HepG2 (cell line): Measurements from ENCODE around the gene STARD13.

Experiments used
- AFF4 ChIP-seq: sonication (generic); formaldehyde crosslinking; IDR thresholded peaks from 2 replicates; pipeline ENCODE4 v1.4.0; 2020; ENCODE audit warnings: missing genetic modification reagents
- HOXA7 ChIP-seq: sonication (generic); formaldehyde crosslinking; IDR thresholded peaks from 2 replicates; pipeline ENCODE4 v1.8.1; 2022; ENCODE audit warnings: mild to moderate bottlenecking, missing genetic modification reagents, moderate library complexity
- SMARCE1 ChIP-seq: fragments of 450-650 bp; IDR thresholded peaks from 2 replicates; pipeline ENCODE4 v1.6.1; 2017; ENCODE audit warnings: borderline replicate concordance
- ZNF589 ChIP-seq: sonication (generic); formaldehyde crosslinking; conservative IDR thresholded peaks from 2 replicates; pipeline ENCODE4 v1.8.0; 2022; ENCODE audit warnings: mild to moderate bottlenecking, moderate library complexity, missing genetic modification reagents

DNA sequence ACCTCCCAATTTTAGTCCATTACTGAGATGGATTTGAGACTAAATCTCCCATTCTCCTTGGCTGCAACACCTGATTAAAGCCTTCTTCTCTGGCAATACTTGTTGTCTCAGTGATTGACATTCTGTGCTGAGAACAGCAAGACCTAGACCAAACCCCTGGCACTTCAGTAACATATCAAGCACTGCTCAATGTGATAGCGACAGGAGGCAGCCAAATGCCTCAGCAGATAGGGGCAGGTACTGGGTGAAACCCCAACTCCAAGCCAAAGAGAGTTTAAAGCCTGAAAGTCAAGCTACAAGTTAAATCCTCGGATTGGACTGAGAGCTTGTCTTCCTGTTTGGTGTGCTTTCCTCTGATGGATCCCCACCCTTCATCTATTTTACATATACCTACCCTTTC is 52.7 kb downstream of the STARD13 start:
- TF ChIP-seq AFF4 (CRISPR knock-in tag) (no peak), ZNF589 (CRISPR knock-in tag) (no peak), HOXA7 (no peak), SMARCE1 (no peak)
